GM12878 (cell line): ENCODE results near the gene AMHR2. TPM values are rescaled to one million over a fixed set of nuclear protein-coding genes. Genes with fewer than 3 reads are reported as not detected.

ENCODE experiments used
- ASH2L ChIP-seq: fragments of 300-600, 200-600 bp; sonication (generic); IDR thresholded peaks from 2 replicates; pipeline ENCODE4 v1.6.1; 2017; ENCODE audit warnings: low read depth, mild to moderate bottlenecking, borderline replicate concordance
- BACH1 ChIP-seq: fragments of 450-650 bp; IDR thresholded peaks from 2 replicates; pipeline ENCODE4 v1.6.1; 2017; ENCODE audit warnings: mild to moderate bottlenecking, borderline replicate concordance
- BMI1 ChIP-seq: fragments of 450-650 bp; IDR thresholded peaks from 2 replicates; pipeline ENCODE4 v1.6.1; 2016; ENCODE audit warnings: mild to moderate bottlenecking, moderate library complexity, borderline replicate concordance
- CBFB ChIP-seq: IDR thresholded peaks from 2 replicates; pipeline ENCODE4 v1.6.1; 2016; ENCODE audit warnings: antibody characterized with exemption, low read depth
- CBX5 ChIP-seq: sonication (generic); IDR thresholded peaks from 2 replicates; pipeline ENCODE4 v1.6.1; 2016; ENCODE audit warnings: low read depth, moderate library complexity, mild to moderate bottlenecking, inconsistent platforms
- CEBPZ ChIP-seq: fragments of 150-350 bp; IDR thresholded peaks from 2 replicates; pipeline ENCODE4 v1.6.1; 2016; ENCODE audit warnings: low read depth, low read length
- CHD1 ChIP-seq: IDR thresholded peaks from 2 replicates; pipeline ENCODE4 v1.6.1; 2012; ENCODE audit warnings: low read depth, low read length, improper control_type of control experiment
- ETV6 ChIP-seq, 2 experiments: fragments of 450-650 bp in 1 of 2; IDR thresholded peaks in 1 of 2; conservative IDR thresholded peaks in 1 of 2; 2 replicates each; pipeline ENCODE4 v1.6.1; 2014; ENCODE audit warnings: antibody characterized with exemption in 1 of 2, borderline replicate concordance in 1 of 2, low read depth in 1 of 2, mild to moderate bottlenecking in 1 of 2, moderate library complexity in 1 of 2
- HDAC6 ChIP-seq: fragments of 200-600 bp; sonication (generic); IDR thresholded peaks from one replicate; pipeline ENCODE4 v1.8.0; 2017; ENCODE audit warnings: antibody characterized with exemption; ENCODE audit not compliant: unreplicated experiment
- MYB ChIP-seq: fragments of 150-350 bp; IDR thresholded peaks from 2 replicates; pipeline ENCODE4 v1.6.1; 2014; ENCODE audit warnings: mild to moderate bottlenecking, low read depth, low read length, borderline replicate concordance
- NRF1 ChIP-seq: conservative IDR thresholded peaks from 2 replicates; pipeline ENCODE4 v1.6.1; 2011; ENCODE audit warnings: mild to moderate bottlenecking, low read depth, low read length, improper control_type of control experiment
- PAX8 ChIP-seq: fragments of 450-650 bp; IDR thresholded peaks from 2 replicates; pipeline ENCODE4 v1.6.1; 2017; ENCODE audit warnings: mild to moderate bottlenecking, moderate library complexity
- RAD21 ChIP-seq: IDR thresholded peaks from 2 replicates; pipeline ENCODE4 v1.6.1; 2011; ENCODE audit warnings: mild to moderate bottlenecking, low read depth, low read length, moderate library complexity; ENCODE audit not compliant: insufficient read depth
- RELA ChIP-seq: fragments of 450-650 bp; IDR thresholded peaks from 2 replicates; pipeline ENCODE4 v1.8.0; 2014; ENCODE audit warnings: borderline replicate concordance; ENCODE audit not compliant: partially characterized antibody
- RFX5 ChIP-seq: IDR thresholded peaks from 2 replicates; pipeline ENCODE4 v1.6.1; 2011; ENCODE audit warnings: low read depth, low read length, improper control_type of control experiment
- SRF ChIP-seq, 2 experiments: IDR thresholded peaks; 2 replicates each; pipeline ENCODE4 v1.6.1; 2011; ENCODE audit warnings: low read depth in 2 of 2, low read length in 2 of 2, mild to moderate bottlenecking in 1 of 2, moderate library complexity in 1 of 2
- SUPT20H ChIP-seq: IDR thresholded peaks from 2 replicates; pipeline ENCODE4 v1.6.1; 2011; ENCODE audit warnings: low read depth, mild to moderate bottlenecking, low read length, moderate library complexity, borderline replicate concordance; ENCODE audit not compliant: control insufficient read depth
- SUZ12 ChIP-seq: fragments of 200-600 bp; sonication (generic); IDR thresholded peaks from one replicate; pipeline ENCODE4 v1.6.1; 2018; ENCODE audit warnings: antibody characterized with exemption, mild to moderate bottlenecking; ENCODE audit not compliant: unreplicated experiment
- TAF1 ChIP-seq: IDR thresholded peaks from 2 replicates; pipeline ENCODE4 v1.6.1; 2011; ENCODE audit warnings: mild to moderate bottlenecking, low read depth, low read length, borderline replicate concordance
- TBL1XR1 ChIP-seq: IDR thresholded peaks from 2 replicates; pipeline ENCODE4 v1.6.1; 2012; ENCODE audit warnings: low read depth, low read length, improper control_type of control experiment
- USF1 ChIP-seq: IDR thresholded peaks from 2 replicates; pipeline ENCODE4 v1.6.1; 2011; ENCODE audit warnings: borderline replicate concordance, low read depth, mild to moderate bottlenecking, moderate library complexity, mixed read lengths, low read length; ENCODE audit not compliant: insufficient read depth; ENCODE audit errors: extremely low read length
- ZBTB33 ChIP-seq: fragments of 450-650 bp; IDR thresholded peaks from 2 replicates; pipeline ENCODE4 v1.6.1; 2017; ENCODE audit warnings: mild to moderate bottlenecking
- polyA plus RNA-seq, 11 experiments: library from polyadenylated mRNA; depleted of rRNA in 4 of 11; unstranded in 6 of 11; stranded (reverse) in 5 of 11; fragments of >200 nt; fragmentation: Nextera tagmentation in 4 of 11; fragmentation: Illumina TruSeq in 1 of 11; extraction: Ambion mirVana in 4 of 11; extraction: Trizol in 1 of 11; gene quantifications; 1 replicate in 1 of 11; 2 replicates in 10 of 11; pipeline versions ENCODE4 v1.2.1 to v1.2.3, GENCODE V29; 2011 to 2016; ENCODE audit warnings: inconsistent platforms in 2 of 11, missing spikeins in 2 of 11, low read depth in 1 of 11
- total RNA-seq, 4 experiments: library from RNA; depleted of rRNA in 3 of 4; stranded (reverse); fragments of >200 nt in 3 of 4; fragmentation: Illumina TruSeq in 1 of 4; extraction: Trizol in 1 of 4; gene quantifications; 2 replicates each; pipeline versions ENCODE4 v1.2.1 to v1.2.3, GENCODE V29; 2013 to 2021

The AMHR2 gene
- total and polyA plus RNA-seq, 10 of the 15 experiments (the other 5 are each of a cell fraction or from before 2014, with no cell fraction given), result 0.06 TPM; not detected in 9

GRCh38 chr12:53379389-53380103 is 44.1 kb upstream of the AMHR2 start (continued):
- TF ChIP-seq NRF1, result no peak
- TF ChIP-seq CBFB, result 0 out of 2 replicates have a peak, but pooled peaks have one; percentile 25
- no peak for TF ChIP-seq TBL1XR1
- no peak for TF ChIP-seq USF1
- no peak for TF ChIP-seq BACH1
- TF ChIP-seq MYB, result no peak
- TF ChIP-seq CBX5, result no peak
- TF ChIP-seq ETV6 (conservative IDR thresholded peaks at IDR 0.05 in 1 of 2, IDR thresholded peaks at IDR 0.05 in 1 of 2; ENCODE audit: borderline replicate concordance in 1 of 2, low read depth in 1 of 2), result no peak
- TF ChIP-seq HDAC6, result no peak
- no peak for TF ChIP-seq SUPT20H
- TF ChIP-seq SUZ12, result no peak
- TF ChIP-seq CEBPZ, result peak; percentile 99
- TF ChIP-seq RAD21, result no peak
- TF ChIP-seq RFX5, result peak; percentile 42; the same call in 1 of the 2 replicates
- no peak for TF ChIP-seq ASH2L
- TF ChIP-seq PAX8, result no peak
- 0 out of 4 replicates have a peak, but pooled peaks of 1 of the 2 experiments have one; percentile 20 for TF ChIP-seq SRF (IDR thresholded peaks at IDR 0.05; ENCODE audit: low read depth in 2 of 2, low read length in 2 of 2)
- no peak for TF ChIP-seq BMI1
- TF ChIP-seq TAF1, result peak; percentile 84; the same call in 1 of the 2 replicates
- no peak; the same call in 1 of the 2 replicates for TF ChIP-seq ZBTB33
- TF ChIP-seq CHD1, result no peak
- no peak for TF ChIP-seq RELA
